Hepatocyte (in vitro differentiated cells): ENCODE measurements around the gene SEC24D. TPM values are rescaled to one million over a fixed set of nuclear protein-coding genes. Genes with fewer than 3 reads are reported as not detected.

Experiments
- DNase-seq: peaks from one replicate; pipeline ENCODE4 v3.0.0-alpha.2; 2016; ENCODE audit warnings: low spot score
- H2AFZ ChIP-seq: fragments of 200-600 bp; sonication (generic); 2 replicates; pipeline ENCODE4 v1.6.0; 2016; ENCODE audit warnings: antibody characterized with exemption, mild to moderate bottlenecking
- H3K27ac ChIP-seq: fragments of 200-600 bp; sonication (generic); 2 replicates; pipeline ENCODE4 v1.5.1; 2016; ENCODE audit warnings: mild to moderate bottlenecking
- H3K27me3 ChIP-seq: fragments of 200-600 bp; sonication (generic); 2 replicates; pipeline ENCODE4 v1.6.1; 2016
- H3K36me3 ChIP-seq: fragments of 200-600 bp; sonication (generic); replicated peaks from 2 replicates; pipeline ENCODE4 v1.5.1; 2016; ENCODE audit warnings: low read depth; ENCODE audit not compliant: insufficient read depth
- H3K4me1 ChIP-seq: fragments of 200-600 bp; sonication (generic); 2 replicates; pipeline ENCODE4 v1.5.1; 2016; ENCODE audit warnings: mild to moderate bottlenecking, moderate library complexity; ENCODE audit not compliant: insufficient read depth
- H3K4me2 ChIP-seq: fragments of 200-600 bp; sonication (generic); 2 replicates; pipeline ENCODE4 v1.6.0; 2016
- H3K4me3 ChIP-seq: fragments of 200-600 bp; sonication (generic); 2 replicates; pipeline ENCODE4 v1.5.1; 2016; ENCODE audit warnings: mild to moderate bottlenecking
- H3K79me2 ChIP-seq: fragments of 200-600 bp; sonication (generic); 2 replicates; pipeline ENCODE4 v1.6.0; 2017; ENCODE audit warnings: mild to moderate bottlenecking
- H3K9me2 ChIP-seq: fragments of 200-600 bp; sonication (generic); replicated peaks from 2 replicates; pipeline ENCODE4 v1.6.0; 2017; ENCODE audit warnings: mild to moderate bottlenecking; ENCODE audit not compliant: insufficient read depth
- H3K9me3 ChIP-seq: fragments of 200-600 bp; sonication (generic); 2 replicates; pipeline ENCODE4 v1.5.1; 2016; ENCODE audit warnings: low read depth, mild to moderate bottlenecking
- H4K20me1 ChIP-seq: fragments of 200-600 bp; sonication (generic); 2 replicates; pipeline ENCODE4 v1.6.0; 2016; ENCODE audit warnings: mild to moderate bottlenecking; ENCODE audit not compliant: insufficient read depth, poor library complexity, severe bottlenecking
- EZH2 ChIP-seq: fragments of 200-600 bp; sonication (generic); IDR thresholded peaks from 2 replicates; pipeline ENCODE4 v1.6.1; 2016; ENCODE audit warnings: antibody characterized with exemption, mild to moderate bottlenecking, borderline replicate concordance
- EZH2phosphoT487 ChIP-seq: fragments of 200-600 bp; sonication (generic); IDR thresholded peaks from one replicate; pipeline ENCODE4 v1.6.1; 2018; ENCODE audit warnings: antibody characterized with exemption, mild to moderate bottlenecking, low read depth, moderate library complexity; ENCODE audit not compliant: unreplicated experiment, severe bottlenecking
- WGBS: methylation state at CpG from one replicate; pipeline ENCODE4 v1.1.6; 2016; ENCODE audit warnings: low lambda C conversion rate; ENCODE audit errors: missing lambda C conversion rate; 5-methylcytosine and 5-hydroxymethylcytosine counted together
- polyA plus RNA-seq: library from polyadenylated mRNA; unstranded; fragments of >200 nt; fragmentation: Nextera tagmentation; extraction: Ambion mirVana; gene quantifications from 2 replicates; pipeline ENCODE4 v1.2.1, GENCODE V29; 2016
- total RNA-seq: library from RNA; depleted of rRNA; stranded (reverse); fragments of >200 nt; gene quantifications from 2 replicates; pipeline ENCODE4 v1.2.3, GENCODE V29; 2014
- TF ChIP-seq, protein P1 (sequence below): fragments of 200-600 bp; sonication (generic); IDR thresholded peaks from 2 replicates; pipeline ENCODE4 v1.5.1; 2016; ENCODE audit warnings: antibody characterized with exemption, mild to moderate bottlenecking; ENCODE audit not compliant: poor library complexity

The SEC24D gene
- total and polyA plus RNA-seq, 2 experiments from 2014 or later = 81.9 to 97.4 TPM

- no peaks in the 10 kb centered on the region for H4K20me1 ChIP-seq
- H3K4me1 ChIP-seq = peaks cover 45% of the 10 kb centered on the region
- peaks cover 4% of the 10 kb centered on the region for H3K79me2 ChIP-seq
- no peak for DNase-seq
- no peak overlapping the region for H2AFZ ChIP-seq
- no peaks in the 10 kb centered on the region for H3K9me3 ChIP-seq
- no peak for TF ChIP-seq EZH2phosphoT487
- TF ChIP-seq, protein P1, sequence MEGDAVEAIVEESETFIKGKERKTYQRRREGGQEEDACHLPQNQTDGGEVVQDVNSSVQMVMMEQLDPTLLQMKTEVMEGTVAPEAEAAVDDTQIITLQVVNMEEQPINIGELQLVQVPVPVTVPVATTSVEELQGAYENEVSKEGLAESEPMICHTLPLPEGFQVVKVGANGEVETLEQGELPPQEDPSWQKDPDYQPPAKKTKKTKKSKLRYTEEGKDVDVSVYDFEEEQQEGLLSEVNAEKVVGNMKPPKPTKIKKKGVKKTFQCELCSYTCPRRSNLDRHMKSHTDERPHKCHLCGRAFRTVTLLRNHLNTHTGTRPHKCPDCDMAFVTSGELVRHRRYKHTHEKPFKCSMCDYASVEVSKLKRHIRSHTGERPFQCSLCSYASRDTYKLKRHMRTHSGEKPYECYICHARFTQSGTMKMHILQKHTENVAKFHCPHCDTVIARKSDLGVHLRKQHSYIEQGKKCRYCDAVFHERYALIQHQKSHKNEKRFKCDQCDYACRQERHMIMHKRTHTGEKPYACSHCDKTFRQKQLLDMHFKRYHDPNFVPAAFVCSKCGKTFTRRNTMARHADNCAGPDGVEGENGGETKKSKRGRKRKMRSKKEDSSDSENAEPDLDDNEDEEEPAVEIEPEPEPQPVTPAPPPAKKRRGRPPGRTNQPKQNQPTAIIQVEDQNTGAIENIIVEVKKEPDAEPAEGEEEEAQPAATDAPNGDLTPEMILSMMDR = no peak
- TF ChIP-seq EZH2 = no peak
- no peak overlapping the region for H3K4me2 ChIP-seq
- H3K27me3 ChIP-seq = no peaks in the 10 kb centered on the region
- no peak overlapping the region for H3K4me3 ChIP-seq
- no peaks in the 10 kb centered on the region for H3K36me3 ChIP-seq
- H3K9me2 ChIP-seq = no peaks in the 10 kb centered on the region
- peak overlapping the region; percentile 24 for H3K27ac ChIP-seq
- 93% methylated on average over 6 of the region's 6 CpGs for WGBS
These were observed 68.8 kb downstream of the SEC24D start for GRCh38 chr4:118767109-118767508.

- H3K36me3 ChIP-seq = no peaks in the 10 kb centered on the region
These were observed 70.5 kb downstream of the SEC24D start for GRCh38 chr4:118765399-118765798.

DNA sequence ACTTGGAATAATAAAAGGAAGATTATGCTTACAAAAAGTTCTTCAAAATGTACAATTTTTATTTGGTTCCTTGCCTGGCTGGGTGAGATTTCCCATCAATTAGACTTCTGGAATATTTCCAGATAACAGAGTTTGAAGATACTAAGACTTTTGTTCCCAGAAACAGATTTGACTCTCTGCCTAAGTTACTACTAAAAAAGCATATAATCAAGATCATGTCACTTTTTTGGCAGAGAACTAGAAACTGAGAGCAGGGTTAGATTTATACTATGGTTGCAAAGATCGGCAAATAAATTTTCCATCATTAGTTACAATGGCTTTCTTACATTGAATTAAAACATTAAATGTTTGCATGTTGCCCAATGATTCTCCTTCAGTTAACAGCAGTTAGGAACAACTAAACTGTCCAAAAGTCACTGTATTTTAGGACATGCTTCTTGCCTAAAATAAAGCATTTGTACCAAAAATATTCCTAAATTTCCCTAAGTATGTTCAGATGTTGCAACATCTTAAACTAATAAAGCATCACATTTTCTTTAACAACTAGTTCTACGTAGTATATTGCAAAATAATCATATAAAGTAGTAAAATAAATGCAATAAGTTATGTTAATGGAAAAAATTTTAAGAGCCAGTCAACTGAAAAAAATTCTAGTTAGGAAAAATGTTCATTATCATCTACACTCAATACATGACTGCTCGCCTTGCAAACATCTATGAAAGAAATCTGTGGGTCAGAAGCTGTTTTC lies 73.0 kb downstream of the SEC24D start:
- Histone ChIP-seq H3K27ac (peak overlapping the region; percentile 30), H3K79me2 (peaks cover 2% of the 10 kb centered on the region), H3K4me3 (no peak overlapping the region), H3K4me2 (no peak overlapping the region), H2AFZ (no peak overlapping the region), H3K4me1 (peaks cover 22% of the 10 kb centered on the region), H3K36me3 (no peaks in the 10 kb centered on the region), H3K9me2 (no peaks in the 10 kb centered on the region), H3K9me3 (no peaks in the 10 kb centered on the region), H3K27me3 (no peaks in the 10 kb centered on the region), H4K20me1 (no peaks in the 10 kb centered on the region)
- WGBS = 80% methylated on average over 3 of the region's 3 CpGs
- TF ChIP-seq, protein P1 = no peak
- TF ChIP-seq EZH2phosphoT487 (no peak), EZH2 (no peak)
- DNase-seq = no peak

More at GRCh38 chr4:118765399-118765798, 70.5 kb downstream of the SEC24D start:
- peaks cover 37% of the 10 kb centered on the region for H3K4me1 ChIP-seq
- H3K9me2 ChIP-seq = no peaks in the 10 kb centered on the region
- no peak overlapping the region for H3K4me2 ChIP-seq
- H3K79me2 ChIP-seq = peaks cover 6% of the 10 kb centered on the region
- H3K4me3 ChIP-seq = no peak overlapping the region
- H2AFZ ChIP-seq = no peak overlapping the region
- H3K27me3 ChIP-seq = no peaks in the 10 kb centered on the region
- 38% methylated on average over 1 of the region's 1 CpG for WGBS
- H3K27ac ChIP-seq = peak overlapping the region; percentile 18
- H3K9me3 ChIP-seq = no peaks in the 10 kb centered on the region
- H4K20me1 ChIP-seq = no peaks in the 10 kb centered on the region
- TF ChIP-seq EZH2 = no peak
- TF ChIP-seq, protein P1 = no peak
- TF ChIP-seq EZH2phosphoT487 = no peak
- peak; percentile 63 for DNase-seq
